Stimulated activated naive CD8-positive, alpha-beta T cell treated with anti-CD3 and anti-CD28 coated beads, Interleukin-15, amount 100 ng/mL, for 72 hours (primary cell): Measurements from ENCODE around the gene ATP6V0D1.

Source experiments
- ATAC-seq: fragments of 150-1000 bp; cut with Tn5 transposase; 2 replicates; pipeline ENCODE4 v1.10.0; 2021; ENCODE audit warnings: mild to moderate bottlenecking, moderate library complexity
- DNase-seq, 2 donors: peaks; one replicate each; pipeline ENCODE4 v3.0.0; 2021 to 2022
- H3K27ac Mint-ChIP-seq, 2 donors: one replicate each; pipeline ENCODE4 v1.8.0; 2022; ENCODE audit warnings: mild to moderate bottlenecking in 2 of 2, mixed read lengths in 2 of 2, moderate library complexity in 2 of 2
- H3K27me3 Mint-ChIP-seq: one replicate; pipeline ENCODE4 v1.8.0; 2022; ENCODE audit warnings: mixed read lengths
- H3K4me1 Mint-ChIP-seq: one replicate; pipeline ENCODE4 v1.8.0; 2022; ENCODE audit warnings: mild to moderate bottlenecking, mixed read lengths
- H3K4me3 Mint-ChIP-seq, 2 donors: one replicate each; pipeline ENCODE4 v1.8.0; 2022; ENCODE audit warnings: mild to moderate bottlenecking in 2 of 2, mixed read lengths in 2 of 2, moderate library complexity in 1 of 2
- H3K9me3 Mint-ChIP-seq, 2 donors: one replicate each; pipeline ENCODE4 v1.8.0; 2022; ENCODE audit warnings: mixed read lengths in 2 of 2

ATP6V0D1 gene

GRCh38 chr16:67405336-67405735 lies 75.6 kb downstream of the ATP6V0D1 start:
- Mint-ChIP-seq H3K27ac (peak overlapping the region in 1 of 2 donors; percentile 49), H3K9me3 (no peaks in the 10 kb centered on the region), H3K27me3 (peaks cover 35% of the 10 kb centered on the region), H3K4me1 (no peaks in the 10 kb centered on the region), H3K4me3 (no peak overlapping the region)
- ATAC-seq (no peak), DNase-seq (no peak)

DNA sequence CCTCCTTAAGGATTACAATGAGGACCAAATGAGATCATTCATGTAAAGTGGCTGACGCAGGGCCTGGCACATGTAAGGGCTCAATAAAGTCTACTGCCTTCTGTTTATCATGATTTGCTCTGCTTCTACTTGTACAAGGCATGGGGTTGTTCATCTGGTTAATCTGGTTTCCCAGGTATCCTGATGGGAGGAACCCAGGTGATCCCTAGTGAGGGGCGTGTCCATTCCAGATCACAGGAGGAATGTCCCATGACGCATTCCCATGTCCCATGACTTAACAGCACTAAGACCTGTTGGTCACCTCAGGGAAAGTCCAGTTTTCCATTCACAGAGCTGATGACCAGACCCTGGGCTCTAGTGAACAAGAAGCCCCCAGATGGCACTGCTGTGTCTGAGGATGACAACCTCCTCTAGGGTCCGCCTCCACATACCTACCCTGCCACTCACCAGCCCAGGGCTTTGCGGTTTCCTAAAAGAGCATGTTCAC lies 76.2 kb downstream of the ATP6V0D1 start:
- H3K27ac Mint-ChIP-seq, result peak overlapping the region in 1 of 2 donors; percentile 28
- H3K4me3 Mint-ChIP-seq, result no peak overlapping the region
- no peaks in the 10 kb centered on the region for H3K4me1 Mint-ChIP-seq
- DNase-seq (no peak), ATAC-seq (no peak)
- H3K9me3 Mint-ChIP-seq, result no peaks in the 10 kb centered on the region
- peaks cover 30% of the 10 kb centered on the region for H3K27me3 Mint-ChIP-seq

- Mint-ChIP-seq H3K4me1 (peaks cover 5% of the 10 kb centered on the region), H3K4me3 (no peak overlapping the region), H3K27ac (peak overlapping the region; percentile 12 to 35), H3K9me3 (no peaks in the 10 kb centered on the region), H3K27me3 (peaks cover 23% of the 10 kb centered on the region)
- no peak for DNase-seq
- ATAC-seq, result no peak
These were observed 76.9 kb downstream of the ATP6V0D1 start for GRCh38 chr16:67403976-67404555.

DNA sequence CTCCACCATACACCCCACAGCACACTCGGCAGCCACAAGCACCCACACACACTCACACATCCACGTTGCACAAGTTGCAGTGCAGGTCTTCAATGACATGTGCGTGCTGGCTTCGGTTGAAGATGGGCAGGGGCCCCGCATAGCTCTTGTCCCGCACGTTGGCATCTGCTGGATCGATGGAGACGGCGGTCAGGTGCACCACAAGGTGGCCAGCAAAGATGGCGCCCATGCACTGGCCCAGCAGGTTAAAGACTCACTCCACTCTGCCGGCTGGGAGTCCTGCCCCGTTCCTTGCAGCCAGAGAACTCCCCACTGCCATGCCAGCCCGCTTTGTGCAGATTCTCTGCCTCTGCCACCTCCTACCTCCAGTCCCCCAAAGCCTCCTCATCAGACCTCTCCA lies 80.1 kb downstream of the ATP6V0D1 start:
- H3K9me3 Mint-ChIP-seq, result no peaks in the 10 kb centered on the region

DNA sequence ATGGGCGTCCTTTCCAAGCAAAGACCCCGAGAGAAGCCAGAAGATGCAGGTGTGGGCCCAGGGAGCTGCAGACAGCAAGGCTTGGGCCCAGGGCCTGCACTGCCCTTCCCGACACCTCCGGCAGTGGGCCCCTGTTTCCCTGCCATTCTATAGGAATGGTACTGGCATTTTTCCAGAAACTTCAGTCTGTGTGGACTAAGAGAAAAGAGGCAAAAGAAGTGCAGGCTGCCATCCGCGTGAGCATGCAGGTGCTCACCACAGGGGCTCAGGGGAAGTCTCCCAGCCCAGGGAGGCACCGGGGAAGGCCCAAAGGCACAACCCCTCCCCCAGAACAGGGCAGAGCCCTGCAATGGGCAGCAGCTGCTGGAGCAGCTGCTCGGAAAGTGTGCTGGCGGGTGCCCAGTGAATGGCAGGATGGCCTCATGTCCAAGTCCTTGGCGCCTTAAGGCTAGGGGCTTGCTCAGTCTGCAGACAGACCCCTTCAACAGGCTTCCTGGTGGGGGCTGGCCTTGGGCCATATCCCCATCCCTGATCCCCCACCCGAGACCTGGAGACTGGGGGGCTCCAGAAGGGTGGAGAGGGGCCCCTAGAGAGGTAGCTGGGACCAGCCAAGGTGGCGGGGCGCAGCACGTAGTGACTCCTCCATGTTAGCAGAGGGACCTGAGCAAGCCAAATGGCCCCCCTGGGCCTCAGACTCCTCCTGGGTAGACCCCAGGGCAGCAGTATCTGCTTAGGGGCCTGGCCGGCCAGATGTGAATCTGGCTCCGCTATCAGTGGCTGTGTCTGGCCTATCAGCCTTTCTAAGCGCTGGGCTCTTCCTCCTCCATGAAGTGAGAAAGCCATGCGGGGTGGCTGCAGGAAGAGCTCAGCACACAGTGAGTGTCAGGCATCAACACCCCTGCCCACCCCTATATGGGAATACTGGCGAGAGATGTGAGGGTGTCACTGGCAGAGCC lies 80.9 kb downstream of the ATP6V0D1 start:
- Mint-ChIP-seq H3K9me3 (no peaks in the 10 kb centered on the region), H3K27me3 (peaks cover 37% of the 10 kb centered on the region), H3K27ac (no peak overlapping the region), H3K4me1 (peaks cover 12% of the 10 kb centered on the region), H3K4me3 (no peak overlapping the region)
- DNase-seq (no peak), ATAC-seq (no peak)

More for the DNA sequence above, 80.1 kb downstream of the ATP6V0D1 start:
- DNase-seq (no peak), ATAC-seq (no peak)
- Mint-ChIP-seq H3K4me3 (no peak overlapping the region), H3K4me1 (peaks cover 6% of the 10 kb centered on the region), H3K27me3 (peaks cover 28% of the 10 kb centered on the region), H3K27ac (no peak overlapping the region)

DNA sequence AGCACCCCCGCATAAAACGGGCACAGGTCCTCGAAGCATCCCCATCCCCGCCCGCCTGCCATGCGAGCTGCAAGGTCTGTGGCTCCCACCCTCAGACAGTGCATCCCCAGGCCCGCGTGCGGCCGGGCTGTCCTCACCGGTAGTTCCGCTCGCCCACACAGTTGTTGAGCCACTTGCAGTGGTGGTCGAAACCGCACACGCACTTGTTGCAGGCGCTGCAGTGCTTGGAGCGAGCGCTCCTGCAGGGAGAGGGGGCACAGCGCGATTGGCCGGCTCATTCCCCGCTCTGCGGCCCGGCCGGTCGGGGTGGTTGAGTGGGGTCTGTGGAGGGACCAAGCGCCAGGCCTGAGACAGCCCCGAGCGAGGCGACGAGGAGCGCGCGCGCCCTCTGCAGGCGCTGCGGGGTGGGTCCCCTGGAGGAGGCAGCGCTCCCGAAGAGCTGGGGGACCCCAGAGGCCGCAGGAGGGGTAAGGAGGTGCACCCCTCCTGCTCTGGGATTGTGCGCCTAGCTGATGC lies 81.7 kb downstream of the ATP6V0D1 start:
- H3K4me3 Mint-ChIP-seq, result no peak overlapping the region
- ATAC-seq (peak; percentile 82), DNase-seq (peak; percentile 64 to 66)
- no peak overlapping the region for H3K27ac Mint-ChIP-seq
- peaks cover 17% of the 10 kb centered on the region for H3K4me1 Mint-ChIP-seq
- H3K27me3 Mint-ChIP-seq, result peaks cover 44% of the 10 kb centered on the region
- H3K9me3 Mint-ChIP-seq, result no peaks in the 10 kb centered on the region

DNA sequence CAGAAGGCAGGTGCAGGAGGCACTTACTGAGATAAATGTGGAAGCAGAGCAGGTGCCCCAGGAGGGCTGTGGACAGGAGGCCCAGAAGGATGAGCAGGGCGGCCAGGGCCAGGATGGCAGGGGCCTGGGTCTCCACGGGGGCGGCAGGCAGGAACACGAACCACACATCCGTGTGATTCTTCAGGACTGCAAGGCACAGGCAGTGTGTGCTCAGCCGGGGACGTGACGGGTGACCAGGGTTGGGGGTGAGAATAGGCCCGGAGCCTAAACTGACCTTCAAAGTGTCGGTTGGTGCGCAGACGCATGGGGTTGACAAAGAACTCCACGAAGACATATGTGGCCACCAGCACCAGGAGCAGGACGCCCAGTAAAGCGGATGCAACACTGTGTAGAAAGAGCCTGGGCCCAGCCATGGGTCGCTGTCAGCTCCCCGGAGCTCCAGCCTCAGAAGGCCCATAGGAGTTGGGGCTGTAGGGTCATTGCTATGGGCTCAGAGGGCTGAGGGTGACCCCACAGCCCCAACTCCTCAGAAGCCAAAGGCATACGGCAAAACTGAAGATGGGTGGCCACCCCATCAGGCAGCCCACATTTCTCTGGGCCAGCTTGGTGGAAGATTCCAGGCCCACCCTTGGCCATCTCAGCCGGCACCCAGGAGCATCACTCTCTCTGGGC lies 82.3 kb downstream of the ATP6V0D1 start:
- Mint-ChIP-seq H3K27ac (peak overlapping the region in 1 of 2 donors; percentile 55), H3K9me3 (no peaks in the 10 kb centered on the region), H3K27me3 (peaks cover 50% of the 10 kb centered on the region), H3K4me1 (peaks cover 23% of the 10 kb centered on the region), H3K4me3 (no peak overlapping the region)
- ATAC-seq (no peak), DNase-seq (no peak)

- H3K27ac Mint-ChIP-seq, result peak overlapping the region in 1 of 2 donors; percentile 55
- DNase-seq, result no peak
- H3K27me3 Mint-ChIP-seq, result peaks cover 51% of the 10 kb centered on the region
- no peak for ATAC-seq
- H3K9me3 Mint-ChIP-seq, result no peaks in the 10 kb centered on the region
- peaks cover 27% of the 10 kb centered on the region for H3K4me1 Mint-ChIP-seq
- no peak overlapping the region for H3K4me3 Mint-ChIP-seq
These were observed 83.0 kb downstream of the ATP6V0D1 start for GRCh38 chr16:67397812-67398545.

DNA sequence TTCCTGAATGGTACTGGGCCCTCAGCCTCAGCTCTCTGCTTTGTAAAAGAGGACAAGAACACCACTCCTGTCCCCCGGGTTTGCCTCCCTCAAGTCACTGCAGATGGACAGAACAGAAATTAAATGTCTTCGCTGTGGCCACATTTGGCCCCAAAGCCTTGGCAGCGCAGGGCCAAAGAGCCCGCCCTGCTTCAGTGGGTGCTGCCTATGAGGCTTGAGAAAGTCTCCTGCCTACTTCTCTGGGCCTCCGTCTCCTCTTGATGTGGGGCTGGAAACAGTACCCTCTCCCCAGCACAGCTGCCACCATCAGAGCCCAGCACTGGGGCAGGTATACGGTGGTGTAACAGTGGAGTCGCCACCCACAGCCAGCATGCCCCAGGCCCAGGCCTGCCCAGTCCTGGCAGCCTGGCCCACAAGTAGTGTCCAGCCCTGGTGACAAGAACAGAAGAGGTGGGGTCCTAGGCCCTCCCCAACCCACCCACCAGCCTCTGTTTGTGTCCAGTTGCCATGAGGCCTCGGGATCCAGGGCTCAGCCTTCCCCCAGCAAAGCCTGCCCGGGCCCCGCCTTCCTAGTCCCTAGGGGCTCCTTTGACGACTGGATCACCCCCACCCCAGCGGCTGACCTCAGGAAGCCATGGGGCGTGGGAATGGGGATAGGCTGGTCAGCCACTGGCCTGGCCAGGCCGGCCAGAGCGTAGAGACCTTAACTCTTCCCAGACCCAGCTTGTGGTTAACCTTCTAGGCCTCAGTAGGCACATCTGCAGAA lies 83.7 kb downstream of the ATP6V0D1 start:
- Mint-ChIP-seq H3K27ac (no peak overlapping the region), H3K4me1 (peaks cover 27% of the 10 kb centered on the region), H3K9me3 (no peaks in the 10 kb centered on the region), H3K4me3 (no peak overlapping the region), H3K27me3 (peaks cover 51% of the 10 kb centered on the region)
- DNase-seq (no peak), ATAC-seq (no peak)

DNA sequence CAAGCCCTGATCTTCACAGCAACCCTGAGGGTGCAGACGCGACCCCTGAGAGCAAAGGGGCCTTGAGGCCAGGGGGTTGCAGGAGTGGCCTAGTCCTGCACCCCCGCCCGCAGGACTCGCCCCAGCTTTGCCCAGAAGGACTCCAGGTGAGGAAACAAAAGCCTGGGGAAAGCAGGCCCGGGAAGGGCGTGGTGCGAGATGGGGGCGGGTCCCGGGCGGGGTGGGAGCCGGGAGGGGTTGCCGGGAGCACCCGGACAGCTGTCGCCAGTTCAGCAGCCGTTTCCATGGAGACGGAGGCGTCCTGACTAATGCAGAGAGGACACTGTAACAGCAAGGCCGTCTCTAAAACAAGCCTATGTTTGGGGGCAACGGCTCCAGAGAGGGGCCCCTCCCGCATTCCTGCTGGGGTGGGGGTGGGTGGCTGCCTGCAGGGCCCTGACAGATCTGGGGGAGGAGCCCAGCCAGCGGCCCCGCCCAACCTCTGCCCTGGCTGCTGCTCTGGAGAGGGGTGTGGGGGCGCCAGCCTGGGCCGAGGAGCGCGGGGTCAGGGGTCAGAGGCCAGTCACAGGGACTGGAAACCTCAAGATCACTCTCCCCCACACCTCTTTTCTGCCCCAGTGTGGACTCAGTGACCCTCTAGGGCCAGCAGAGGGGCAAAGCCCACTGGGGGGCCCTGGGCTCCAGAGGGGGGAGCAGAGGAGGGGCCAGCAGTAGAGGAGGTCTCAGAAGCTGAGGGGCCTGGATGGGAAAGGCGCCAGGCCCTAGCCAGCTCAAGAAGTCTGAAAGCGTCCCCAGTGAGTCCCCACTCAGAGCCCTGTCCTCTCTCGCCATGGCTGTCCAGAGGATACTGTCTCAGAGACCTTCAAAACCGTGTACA lies 84.6 kb downstream of the ATP6V0D1 start:
- peaks cover 27% of the 10 kb centered on the region for H3K4me1 Mint-ChIP-seq
- peaks cover 55% of the 10 kb centered on the region for H3K27me3 Mint-ChIP-seq
- DNase-seq, result no peak
- no peak for ATAC-seq
- H3K27ac Mint-ChIP-seq, result no peak overlapping the region
- no peaks in the 10 kb centered on the region for H3K9me3 Mint-ChIP-seq
- no peak overlapping the region for H3K4me3 Mint-ChIP-seq

- H3K4me1 Mint-ChIP-seq, result peaks cover 27% of the 10 kb centered on the region
- no peak for ATAC-seq
- H3K27me3 Mint-ChIP-seq, result peaks cover 63% of the 10 kb centered on the region
- H3K4me3 Mint-ChIP-seq, result no peak overlapping the region
- DNase-seq, result no peak
- no peaks in the 10 kb centered on the region for H3K9me3 Mint-ChIP-seq
- no peak overlapping the region for H3K27ac Mint-ChIP-seq
These were observed 85.3 kb downstream of the ATP6V0D1 start for GRCh38 chr16:67395458-67396158.

GRCh38 chr16:67395105-67395457 lies 85.9 kb downstream of the ATP6V0D1 start:
- H3K27me3 Mint-ChIP-seq, result peaks cover 67% of the 10 kb centered on the region
- no peaks in the 10 kb centered on the region for H3K9me3 Mint-ChIP-seq
- ATAC-seq (no peak), DNase-seq (no peak)
- H3K4me3 Mint-ChIP-seq, result no peak overlapping the region
- peaks cover 27% of the 10 kb centered on the region for H3K4me1 Mint-ChIP-seq
- H3K27ac Mint-ChIP-seq, result no peak overlapping the region
